HG03025 (cell line): ENCODE measurements around the gene CKS2.

ENCODE experiments used
- ATAC-seq: cut with Tn5 transposase; IDR thresholded peaks from one replicate; pipeline ENCODE4 v1.9.1; 2021; ENCODE audit warnings: mild to moderate bottlenecking, moderate library complexity; ENCODE audit not compliant: unreplicated experiment, low FRiP score

The CKS2 gene

DNA sequence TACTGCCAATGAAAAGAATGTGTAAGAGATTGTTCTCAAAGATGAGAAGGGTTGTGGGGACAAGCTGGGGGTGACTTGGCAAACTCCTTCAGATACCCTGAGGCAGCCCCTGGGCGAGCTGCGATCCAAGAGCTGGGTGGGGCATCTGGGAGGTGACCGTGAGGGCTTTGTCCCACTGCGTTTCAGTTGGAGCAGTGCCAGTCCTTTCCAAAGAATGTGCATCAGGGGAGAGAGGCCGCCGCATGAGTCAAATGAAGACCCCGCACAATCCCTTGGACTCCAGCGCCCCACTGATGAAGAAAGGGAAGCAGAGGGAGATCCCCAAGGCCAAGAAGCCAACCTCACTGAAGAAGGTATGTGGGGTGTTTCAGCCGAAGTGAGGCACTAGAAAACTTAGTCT is 35.7 kb downstream of the CKS2 start:
- ATAC-seq = no peak

DNA sequence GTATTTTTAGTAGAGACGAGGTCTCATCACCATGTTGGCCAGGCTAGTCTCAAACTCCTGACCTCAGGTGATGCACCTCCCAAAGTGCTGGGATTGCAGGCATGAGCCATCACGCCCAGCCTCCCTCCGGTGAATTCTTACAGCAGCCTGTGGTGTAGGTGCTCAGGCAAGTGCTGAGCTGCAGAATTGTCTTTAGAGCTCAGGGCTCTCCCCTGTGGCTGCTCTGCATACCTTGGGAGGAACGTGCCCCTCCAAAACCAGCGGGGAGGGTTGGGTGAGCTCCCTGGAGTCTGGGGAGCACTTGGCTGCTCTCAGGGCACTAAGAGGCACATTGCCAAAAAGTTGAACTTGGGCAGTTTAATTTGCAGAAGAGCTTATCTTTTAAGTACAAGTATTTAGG is 36.7 kb downstream of the CKS2 start:
- no peak for ATAC-seq

DNA sequence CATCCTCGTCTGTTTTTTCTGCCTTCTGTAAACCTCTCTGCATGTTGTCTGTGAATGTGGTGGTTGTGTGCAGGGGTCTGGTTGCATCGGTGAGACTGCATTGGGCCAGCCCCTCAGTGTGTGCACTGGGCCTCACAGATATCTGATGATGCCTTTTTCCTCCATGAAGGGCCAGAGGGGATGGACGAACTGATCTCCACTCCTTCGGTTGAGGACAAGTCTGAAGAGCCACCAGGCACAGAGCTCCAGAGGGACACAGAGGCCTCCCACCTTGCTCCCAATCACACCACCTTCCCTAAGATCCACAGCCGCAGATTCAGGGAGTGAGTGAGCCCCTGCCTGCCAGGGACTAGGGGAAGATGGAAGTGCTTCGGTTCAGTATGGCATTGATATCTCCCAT is 38.6 kb downstream of the CKS2 start:
- no peak for ATAC-seq

DNA sequence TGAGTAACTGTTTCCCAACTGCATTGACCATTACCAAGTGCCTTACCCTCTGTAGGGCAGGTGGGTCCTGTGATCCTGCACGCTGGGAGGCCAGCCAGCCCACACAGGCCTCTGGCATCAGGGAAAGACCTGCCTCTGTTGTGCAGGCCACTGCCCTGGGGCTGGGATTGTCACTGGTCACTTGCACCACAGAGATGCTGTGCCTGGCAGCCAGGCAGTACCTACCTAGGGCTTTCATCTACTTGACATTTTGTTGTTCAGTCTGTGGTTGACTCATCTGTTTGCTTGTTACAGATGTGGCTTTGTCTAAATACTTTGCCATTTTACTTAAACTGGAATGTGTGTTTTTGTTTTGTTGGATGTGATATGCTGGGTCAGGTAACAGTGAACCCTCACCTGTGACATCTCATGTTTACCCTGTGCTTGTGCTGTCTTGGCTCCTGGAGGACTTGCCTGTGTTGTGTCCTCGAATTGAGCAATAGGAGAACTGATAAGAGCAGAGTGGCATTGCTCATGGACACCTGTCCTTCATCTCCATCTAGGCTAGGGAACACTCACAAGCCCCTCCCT is 40.1 kb downstream of the CKS2 start:
- no peak for ATAC-seq

DNA sequence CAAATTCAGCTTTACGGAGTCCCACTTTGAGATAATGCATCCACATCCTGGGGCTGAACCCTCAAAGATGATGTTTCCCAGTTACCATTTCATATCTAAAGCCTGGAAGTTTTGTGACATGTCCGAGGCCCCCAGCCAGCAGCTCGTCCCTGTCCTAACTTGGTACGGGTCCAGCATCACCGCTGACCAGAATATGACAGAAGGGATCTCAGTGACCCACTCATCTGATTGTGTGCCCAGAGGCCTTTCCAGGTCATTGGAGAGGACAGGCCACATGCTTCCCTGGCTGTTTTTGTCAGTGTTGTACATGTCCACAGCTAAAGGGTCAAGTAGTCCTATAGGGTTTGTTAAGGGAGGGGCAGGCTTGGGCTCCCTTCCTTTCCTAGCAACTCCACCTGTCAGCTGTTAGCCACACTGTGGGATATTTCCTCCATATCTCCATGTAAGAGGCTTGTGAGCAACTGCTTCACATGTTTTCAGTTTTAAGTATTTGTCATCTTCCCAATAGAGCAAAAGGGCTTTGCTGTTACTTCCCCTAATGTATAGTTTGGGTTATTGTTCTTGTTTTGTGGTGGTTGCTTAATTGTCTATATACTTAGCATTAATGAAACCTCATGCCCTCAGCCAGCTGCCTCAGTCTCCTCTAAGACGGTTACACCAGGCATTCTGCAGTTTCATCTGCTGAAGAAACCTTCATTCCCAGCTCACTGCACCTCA is 40.7 kb downstream of the CKS2 start:
- ATAC-seq = no peak

DNA sequence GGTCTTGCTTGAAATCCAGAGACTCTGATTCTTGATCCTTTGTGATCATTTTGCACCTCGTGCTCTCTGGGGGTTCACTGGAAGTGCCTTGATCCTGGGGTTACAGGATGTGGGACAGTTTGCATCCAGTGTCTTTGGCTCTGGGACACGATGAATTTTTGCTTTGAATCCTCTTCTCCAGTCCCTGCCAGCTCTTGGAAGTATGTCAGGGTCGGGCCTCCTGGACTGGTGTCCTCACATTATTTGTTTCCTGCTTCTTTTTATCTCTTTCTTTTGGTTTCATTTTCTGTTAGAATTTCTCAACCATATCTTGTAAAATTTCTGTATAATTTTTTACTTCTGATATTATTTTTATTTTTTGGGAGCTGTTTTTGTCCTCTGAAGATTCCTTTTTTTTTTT is 41.5 kb downstream of the CKS2 start:
- ATAC-seq = no peak

DNA sequence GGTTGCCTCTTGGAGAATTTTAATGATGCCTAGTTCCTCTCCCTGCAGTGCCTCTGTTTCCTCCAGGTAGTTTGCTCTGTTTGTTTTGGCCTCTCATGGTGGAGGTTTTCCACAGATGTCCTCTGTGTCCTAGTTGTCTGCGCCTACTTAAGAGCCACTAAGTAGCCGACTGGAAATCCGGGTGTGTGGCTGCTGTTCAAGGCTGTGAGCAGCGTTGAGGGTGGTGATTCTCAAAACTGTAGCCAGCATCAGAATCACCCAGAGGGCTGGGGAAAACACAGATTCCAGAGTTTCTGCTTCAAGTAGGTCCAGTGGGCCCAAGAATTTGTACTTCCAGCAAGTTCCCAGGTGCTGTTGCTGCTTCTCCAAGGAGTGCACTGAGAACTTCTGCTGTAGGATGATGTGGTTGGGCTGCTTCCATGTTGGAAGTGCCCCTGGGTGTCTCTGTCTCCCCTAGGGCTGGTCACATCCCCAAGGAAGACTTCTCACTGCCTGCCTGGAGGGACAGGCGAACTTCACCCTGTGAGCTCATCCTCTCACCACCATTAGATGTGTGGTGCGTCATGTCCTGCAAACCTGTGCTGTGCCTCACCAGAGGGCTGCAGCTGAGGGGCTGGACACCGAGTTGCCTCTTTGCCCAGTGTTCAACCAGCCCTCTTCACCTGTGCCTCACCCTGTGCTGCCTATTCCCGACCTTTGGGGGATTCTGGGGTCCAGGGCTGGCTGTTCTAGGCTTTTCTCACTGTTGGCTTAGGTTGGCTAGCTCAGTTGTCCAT is 42.1 kb downstream of the CKS2 start:
- no peak for ATAC-seq

DNA sequence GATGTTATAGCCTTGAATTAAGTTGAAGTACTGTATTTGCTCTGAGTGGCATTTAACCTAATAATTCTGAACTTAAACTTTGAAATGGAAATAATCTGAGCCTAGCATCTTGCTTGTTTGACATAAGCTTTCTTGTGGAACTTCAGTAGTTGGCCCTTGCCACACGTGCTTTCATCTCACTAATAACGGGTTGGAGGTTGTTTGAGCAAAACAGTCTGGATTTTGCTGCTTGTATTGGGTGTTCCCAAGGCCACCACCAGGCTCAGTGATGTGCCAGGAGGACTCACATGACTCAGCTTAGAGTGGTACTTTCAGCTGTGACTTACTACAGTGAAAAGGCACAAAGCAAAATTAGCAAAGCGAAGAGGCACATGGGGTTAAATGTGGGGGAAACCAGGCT is 43.0 kb downstream of the CKS2 start:
- ATAC-seq = no peak

DNA sequence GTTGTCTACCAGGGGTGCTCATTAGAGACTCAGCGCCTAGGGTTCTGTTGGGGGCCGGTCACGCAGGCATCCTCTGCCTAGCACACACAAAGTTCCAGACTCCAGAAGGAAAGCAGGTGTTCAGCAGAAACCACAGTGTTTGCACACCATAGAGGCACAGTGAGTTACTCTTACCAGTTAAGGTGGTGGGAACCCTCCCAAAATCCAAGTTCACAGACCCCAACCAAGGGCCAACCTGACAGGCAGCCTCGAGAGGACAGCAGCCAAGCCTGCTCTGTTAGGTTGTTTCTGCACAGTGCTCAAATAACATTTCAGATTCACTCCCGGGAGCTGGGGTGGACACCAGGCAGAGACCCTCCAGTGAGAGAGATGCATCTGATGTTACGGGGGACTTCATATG is 43.5 kb downstream of the CKS2 start:
- ATAC-seq = no peak

DNA sequence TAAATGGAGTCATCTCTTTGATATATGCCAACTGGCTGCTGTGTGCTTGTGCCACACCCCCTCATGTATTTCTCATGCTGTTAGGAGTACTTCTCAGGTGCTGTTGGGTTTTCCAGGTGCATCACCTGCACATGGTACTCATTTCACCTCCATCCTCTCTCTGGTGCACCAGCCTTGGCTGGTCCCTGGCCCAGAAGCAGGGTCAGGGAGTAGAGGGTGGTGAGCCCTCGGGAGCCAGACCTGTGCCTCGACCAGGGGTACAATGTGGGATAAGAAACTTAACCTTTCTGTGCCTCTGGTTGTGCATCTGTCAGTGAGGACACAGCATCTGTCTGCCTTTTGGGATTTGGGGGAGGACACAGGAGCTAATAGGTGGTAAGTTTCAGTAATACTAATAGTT is 45.8 kb downstream of the CKS2 start:
- ATAC-seq = no peak

DNA sequence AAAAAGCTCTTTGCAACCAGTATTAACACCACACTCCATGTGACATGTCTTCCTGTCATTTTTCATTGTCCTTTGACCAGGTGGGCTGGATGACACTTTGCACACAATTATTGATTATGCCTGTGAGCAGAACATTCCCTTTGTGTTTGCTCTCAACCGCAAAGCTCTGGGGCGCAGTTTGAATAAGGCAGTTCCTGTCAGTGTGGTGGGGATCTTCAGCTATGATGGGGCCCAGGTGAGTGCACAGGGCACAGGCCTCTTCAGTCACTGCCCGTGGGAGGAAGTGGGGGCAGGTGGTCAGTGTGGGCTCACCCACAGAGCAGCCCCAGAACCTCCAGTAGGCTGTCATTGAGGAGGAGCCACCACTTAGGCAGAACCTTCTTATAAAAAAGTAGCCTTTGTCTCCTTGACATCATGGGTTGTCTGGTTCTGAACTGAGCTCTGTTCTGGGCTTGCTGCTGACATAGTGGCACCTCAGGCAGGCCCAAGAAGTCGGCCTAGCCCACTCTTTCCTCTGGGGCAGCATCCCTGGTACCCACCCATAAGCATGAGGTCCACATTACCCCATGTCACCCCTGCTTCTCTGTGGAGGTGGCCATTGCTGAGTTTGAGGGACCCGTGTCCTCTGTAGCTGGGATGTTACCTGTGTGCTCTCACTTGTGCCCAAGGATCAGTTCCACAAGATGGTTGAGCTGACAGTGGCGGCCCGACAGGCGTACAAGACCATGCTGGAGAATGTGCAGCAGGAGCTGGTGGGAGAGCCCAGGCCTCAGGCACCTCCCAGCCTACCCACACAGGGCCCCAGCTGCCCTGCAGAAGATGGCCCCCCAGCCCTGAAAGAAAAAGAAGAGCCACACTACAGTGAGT is 46.6 kb downstream of the CKS2 start:
- ATAC-seq = no peak

DNA sequence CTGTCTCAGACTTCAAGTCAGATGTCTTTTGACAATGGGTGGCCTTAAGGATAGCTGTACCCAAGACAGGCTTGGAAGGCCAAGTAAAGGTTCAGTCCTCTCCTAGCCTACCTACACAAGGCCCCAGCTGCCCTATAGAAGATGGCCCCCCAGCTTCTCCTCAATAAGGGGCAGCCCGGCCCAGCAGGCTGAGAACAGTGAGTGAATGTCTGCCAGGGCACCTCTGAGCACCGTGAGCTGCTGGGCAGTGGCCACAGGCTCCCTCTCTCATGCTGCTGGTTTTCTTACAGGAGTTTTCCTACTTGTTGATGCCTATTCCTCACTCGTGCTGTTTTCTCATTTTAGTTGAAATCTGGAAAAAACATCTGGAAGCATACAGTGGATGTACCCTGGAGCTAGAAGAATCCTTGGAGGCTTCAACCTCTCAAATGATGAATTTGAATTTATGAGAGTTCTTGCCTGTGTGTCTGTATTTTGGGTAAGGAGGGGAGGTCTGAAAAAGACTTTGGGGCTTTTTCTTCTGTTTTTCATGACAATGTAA is 47.5 kb downstream of the CKS2 start:
- no peak for ATAC-seq

DNA sequence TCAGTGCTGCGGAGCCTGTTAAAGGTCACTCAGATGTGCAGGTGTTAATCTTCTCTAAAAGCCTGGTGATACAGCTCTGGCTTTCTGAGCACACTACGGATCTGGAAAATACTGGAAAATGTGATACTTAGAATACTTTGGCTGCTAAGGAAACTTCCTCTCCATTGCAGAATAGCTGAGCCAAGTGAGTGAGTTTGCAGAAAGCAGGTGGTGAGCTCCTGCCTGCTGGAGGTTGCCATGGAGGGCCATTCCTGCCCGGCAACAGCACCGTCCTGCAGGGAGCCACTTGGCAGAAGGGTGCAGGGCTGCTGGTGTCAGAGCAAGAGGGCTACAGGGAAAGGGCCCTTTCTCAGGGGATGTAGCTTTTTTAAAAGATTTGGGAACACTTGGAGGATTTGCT is 48.0 kb downstream of the CKS2 start:
- ATAC-seq = no peak

DNA sequence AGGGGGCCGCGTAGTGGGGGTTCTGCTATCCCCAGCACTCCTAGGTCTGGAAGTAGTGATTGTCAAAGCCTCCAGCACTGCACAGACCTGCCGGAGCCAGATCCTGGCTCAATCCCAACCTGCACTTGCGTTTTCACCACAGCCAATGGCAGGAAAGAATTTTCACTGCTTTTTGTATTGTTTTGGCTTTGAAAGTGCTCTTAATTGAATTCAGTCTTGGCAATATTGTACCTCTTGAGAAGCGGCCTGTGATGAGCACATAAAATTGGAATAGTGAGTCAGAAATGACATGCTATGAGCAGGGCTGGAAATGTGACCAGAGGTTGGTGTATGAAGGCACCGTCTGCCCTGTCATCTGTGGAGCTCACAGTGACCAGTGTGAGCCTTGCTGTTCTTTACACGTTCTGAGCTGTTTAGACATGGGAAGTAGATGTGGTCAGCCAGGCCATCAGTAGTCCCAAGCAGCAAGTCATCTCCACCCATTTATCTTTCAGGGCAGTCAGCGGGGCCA is 48.8 kb downstream of the CKS2 start:
- ATAC-seq = no peak

DNA sequence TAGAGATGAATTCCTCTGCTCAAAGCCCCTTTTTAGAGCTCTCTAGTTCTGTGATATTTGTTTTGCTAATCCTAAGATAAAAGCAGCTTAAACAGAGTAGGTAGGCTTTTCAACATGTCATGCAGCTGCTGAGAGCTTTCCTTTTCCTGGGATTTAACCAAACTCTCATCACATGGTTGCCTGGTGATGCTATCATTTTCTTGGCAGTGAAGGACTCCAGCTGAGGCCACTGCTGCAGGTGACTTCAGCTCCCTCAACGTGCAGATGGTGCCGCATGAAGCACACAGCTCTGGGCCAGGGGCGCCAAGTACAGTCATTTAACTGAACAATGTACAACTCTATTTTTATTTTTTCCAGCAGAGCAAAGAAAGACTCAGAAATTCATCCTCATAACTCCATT is 49.5 kb downstream of the CKS2 start:
- no peak for ATAC-seq

DNA sequence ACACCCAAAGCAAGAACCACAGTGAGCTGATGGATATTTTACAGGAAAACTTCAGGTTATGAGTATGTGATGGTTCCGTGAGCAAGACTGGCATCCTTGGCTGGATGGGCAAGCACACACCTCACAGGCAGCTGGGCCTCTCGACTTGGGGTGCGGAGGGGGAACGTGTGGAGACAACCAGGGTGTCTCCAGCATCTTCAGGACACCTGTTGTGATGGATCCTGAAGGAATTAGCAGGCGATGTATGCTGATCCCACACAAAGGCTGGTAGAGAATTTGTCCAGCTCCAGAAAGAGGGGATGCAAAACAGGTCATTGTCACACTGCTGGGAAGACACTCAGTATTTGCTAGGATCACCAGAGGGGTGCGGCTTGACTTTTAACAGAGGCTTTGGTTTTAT is 50.0 kb downstream of the CKS2 start:
- no peak for ATAC-seq

DNA sequence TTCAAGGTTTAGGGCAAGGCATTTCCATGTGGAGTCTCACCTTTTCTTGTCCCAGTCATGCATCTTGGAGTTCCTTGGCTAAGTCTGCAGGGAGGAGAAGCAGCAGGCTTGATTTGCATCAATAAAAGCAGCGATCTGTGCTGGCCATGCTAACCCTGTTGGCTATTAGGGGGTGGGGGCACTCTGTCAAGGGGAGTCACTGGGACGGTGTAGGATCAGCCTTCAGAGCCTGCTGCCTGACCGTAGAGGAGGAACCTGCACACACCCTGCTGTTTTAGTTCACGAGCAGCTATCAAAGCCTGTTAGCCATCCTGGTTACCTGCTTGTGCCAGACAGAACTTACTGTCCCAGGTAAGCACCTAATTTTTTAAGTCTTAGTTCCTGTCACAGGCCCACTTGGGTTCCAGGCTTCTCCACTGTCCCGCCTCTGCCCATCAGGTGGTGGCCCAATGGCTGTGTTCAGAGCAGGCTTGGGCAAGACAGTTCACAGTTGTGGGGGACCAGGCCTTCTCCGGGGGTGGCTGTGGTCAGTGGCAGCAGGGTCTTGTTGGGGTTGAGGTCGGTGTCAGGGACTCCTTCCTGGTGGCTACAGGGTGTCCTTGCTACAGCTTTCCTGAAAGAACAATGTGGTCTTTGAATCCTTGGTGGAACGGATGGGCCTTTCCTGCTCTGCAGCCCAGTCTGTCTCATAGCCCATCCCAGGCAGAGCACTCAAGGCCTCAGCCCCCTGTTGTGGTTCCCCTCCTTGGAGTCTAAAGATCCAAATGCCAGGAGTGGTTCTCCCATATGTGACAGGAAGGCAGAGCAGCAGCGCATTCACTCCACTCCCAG is 51.0 kb downstream of the CKS2 start:
- no peak for ATAC-seq

DNA sequence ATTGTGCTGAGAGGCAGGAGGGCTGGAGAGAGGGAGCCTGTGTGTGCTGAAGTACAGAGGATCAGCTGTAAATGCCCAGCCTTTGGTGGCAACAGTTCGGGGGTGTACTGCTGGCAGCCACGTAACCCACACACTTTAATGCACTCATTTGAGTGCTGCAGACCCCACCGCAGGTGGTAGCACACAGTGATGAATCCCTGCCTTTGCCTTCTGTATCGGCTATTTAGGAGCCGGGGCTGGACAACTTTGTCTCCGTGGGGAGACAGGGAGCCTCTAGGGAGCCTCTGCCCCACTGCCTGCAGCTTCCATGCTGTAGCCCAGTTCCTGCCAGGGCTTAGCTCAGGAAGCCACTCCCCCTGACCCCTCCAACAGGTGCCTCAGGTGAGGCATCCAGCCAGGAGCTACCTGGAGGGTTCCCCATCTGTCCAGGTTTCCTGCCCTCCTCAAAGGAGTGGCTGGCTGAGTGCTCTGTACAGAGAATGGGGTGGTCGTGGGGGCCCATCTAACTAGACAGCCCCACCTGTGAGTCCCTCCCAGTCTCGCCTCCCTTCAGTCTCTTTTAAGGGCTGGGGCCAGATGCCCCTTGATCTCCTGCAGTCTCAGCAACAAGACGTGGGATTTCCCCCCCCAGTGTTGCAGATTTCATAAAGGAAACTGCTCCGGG is 51.8 kb downstream of the CKS2 start:
- no peak for ATAC-seq

DNA sequence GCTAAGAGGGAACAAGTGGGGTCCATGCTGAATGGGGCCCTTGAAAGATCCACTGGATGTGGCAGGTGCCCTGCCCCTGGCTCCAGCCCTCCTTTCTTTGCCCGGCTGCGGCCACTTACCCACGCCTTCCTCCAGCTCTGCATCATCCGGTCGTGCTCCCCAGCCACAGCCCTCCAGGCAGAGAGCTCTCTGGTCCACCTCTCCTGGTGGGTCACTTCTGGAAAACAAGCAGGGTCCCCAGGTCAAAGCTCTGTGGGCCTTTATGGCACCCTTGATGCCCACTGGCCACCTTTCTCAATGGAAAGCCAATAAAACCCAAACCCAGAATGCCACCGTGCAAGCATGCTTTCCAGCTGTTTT is 52.3 kb downstream of the CKS2 start:
- ATAC-seq = no peak
